ENCODE data around the gene USP48.
"Not testable (repeated sequence)": the region's sequence is repeated elsewhere in the genome, so short reads cannot be mapped to it uniquely, and the experiment has no call there.

- TF ChIP-seq CTCF, POLR2A, POLR2AphosphoS5 (IDR thresholded peaks at IDR 0.05): not testable (repeated sequence)
Observed at GRCh38 chr1:21776925-21777324, 6.0 kb downstream of the USP48 start.

Data from prostate gland (tissue), 2 donors.